HFFc6 (cell line): ENCODE measurements around the gene CCDC8. TPM values are rescaled to one million over a fixed set of nuclear protein-coding genes. Genes with fewer than 3 reads are reported as not detected.
"Not testable (repeated sequence)": the region's sequence is repeated elsewhere in the genome, so short reads cannot be mapped to it uniquely, and the experiment has no call there.

ENCODE experiments used
- DNase-seq: peaks from one replicate; pipeline ENCODE4 v3.0.0-alpha.2; 2018
- H3K27ac Mint-ChIP-seq: 2 replicates; pipeline ENCODE4 v1.8.0; 2020; ENCODE audit warnings: mild to moderate bottlenecking, mixed read lengths
- H3K27me3 Mint-ChIP-seq: 2 replicates; pipeline ENCODE4 v1.8.0; 2021; ENCODE audit warnings: mild to moderate bottlenecking, moderate library complexity, mixed read lengths; ENCODE audit not compliant: insufficient read depth
- H3K36me3 Mint-ChIP-seq: 2 replicates; pipeline ENCODE4 v1.8.0; 2021; ENCODE audit warnings: low read depth, mixed read lengths
- H3K4me1 Mint-ChIP-seq: 2 replicates; pipeline ENCODE4 v1.8.0; 2020; ENCODE audit warnings: low read depth, mixed read lengths
- H3K4me3 Mint-ChIP-seq: 2 replicates; pipeline ENCODE4 v1.8.0; 2020; ENCODE audit warnings: mild to moderate bottlenecking, moderate library complexity, mixed read lengths
- H3K9me3 Mint-ChIP-seq: 2 replicates; pipeline ENCODE4 v1.8.0; 2020; ENCODE audit warnings: mild to moderate bottlenecking, mixed read lengths
- total RNA-seq, 6 experiments: library from RNA; stranded (reverse); fragmentation: NEBNext Ultra II Directional; extraction: Animal tissue kit (Norgen Biotek cat#: 25700); gene quantifications; 2 replicates in 1 of 6; 3 replicates in 5 of 6; pipeline ENCODE4 v1.2.3, GENCODE V29; 2021
- TF ChIP-seq, protein P1 (sequence below): fragments of 200-600 bp; sonication (generic); IDR thresholded peaks from 2 replicates; pipeline ENCODE4 v1.5.0; 2021; ENCODE audit warnings: antibody characterized with exemption, mild to moderate bottlenecking

Gene CCDC8
- total RNA-seq, 6 experiments from 2014 or later = 6.3 to 10.6 (median 10.2) TPM

DNA sequence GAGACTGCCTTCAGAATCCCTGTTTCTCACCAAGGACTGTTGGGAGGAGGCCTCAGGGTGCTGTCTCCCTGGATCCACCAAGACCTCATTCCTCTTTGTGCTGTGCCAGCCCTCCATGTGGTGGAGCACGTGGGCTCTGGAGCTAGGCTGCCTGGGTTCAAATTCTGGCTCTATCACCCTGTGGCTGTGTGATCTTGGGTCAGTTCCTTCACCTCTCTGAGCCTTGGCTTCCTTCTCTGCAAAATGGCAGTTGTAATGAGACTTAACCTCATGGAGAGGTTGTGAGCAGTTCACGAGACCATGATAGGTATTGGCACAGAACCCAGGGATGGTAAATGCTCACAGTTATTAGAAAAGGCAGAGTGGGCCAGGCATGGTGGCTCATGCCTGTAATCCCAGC lies 9.0 kb upstream of the CCDC8 start:
- Mint-ChIP-seq H3K27ac (no peak overlapping the region), H3K36me3 (no peaks in the 10 kb centered on the region), H3K27me3 (peaks cover 27% of the 10 kb centered on the region), H3K4me1 (peaks cover 15% of the 10 kb centered on the region), H3K4me3 (no peak overlapping the region), H3K9me3 (no peaks in the 10 kb centered on the region)
- DNase-seq = no peak
- TF ChIP-seq, protein P1, sequence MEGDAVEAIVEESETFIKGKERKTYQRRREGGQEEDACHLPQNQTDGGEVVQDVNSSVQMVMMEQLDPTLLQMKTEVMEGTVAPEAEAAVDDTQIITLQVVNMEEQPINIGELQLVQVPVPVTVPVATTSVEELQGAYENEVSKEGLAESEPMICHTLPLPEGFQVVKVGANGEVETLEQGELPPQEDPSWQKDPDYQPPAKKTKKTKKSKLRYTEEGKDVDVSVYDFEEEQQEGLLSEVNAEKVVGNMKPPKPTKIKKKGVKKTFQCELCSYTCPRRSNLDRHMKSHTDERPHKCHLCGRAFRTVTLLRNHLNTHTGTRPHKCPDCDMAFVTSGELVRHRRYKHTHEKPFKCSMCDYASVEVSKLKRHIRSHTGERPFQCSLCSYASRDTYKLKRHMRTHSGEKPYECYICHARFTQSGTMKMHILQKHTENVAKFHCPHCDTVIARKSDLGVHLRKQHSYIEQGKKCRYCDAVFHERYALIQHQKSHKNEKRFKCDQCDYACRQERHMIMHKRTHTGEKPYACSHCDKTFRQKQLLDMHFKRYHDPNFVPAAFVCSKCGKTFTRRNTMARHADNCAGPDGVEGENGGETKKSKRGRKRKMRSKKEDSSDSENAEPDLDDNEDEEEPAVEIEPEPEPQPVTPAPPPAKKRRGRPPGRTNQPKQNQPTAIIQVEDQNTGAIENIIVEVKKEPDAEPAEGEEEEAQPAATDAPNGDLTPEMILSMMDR = no peak

DNA sequence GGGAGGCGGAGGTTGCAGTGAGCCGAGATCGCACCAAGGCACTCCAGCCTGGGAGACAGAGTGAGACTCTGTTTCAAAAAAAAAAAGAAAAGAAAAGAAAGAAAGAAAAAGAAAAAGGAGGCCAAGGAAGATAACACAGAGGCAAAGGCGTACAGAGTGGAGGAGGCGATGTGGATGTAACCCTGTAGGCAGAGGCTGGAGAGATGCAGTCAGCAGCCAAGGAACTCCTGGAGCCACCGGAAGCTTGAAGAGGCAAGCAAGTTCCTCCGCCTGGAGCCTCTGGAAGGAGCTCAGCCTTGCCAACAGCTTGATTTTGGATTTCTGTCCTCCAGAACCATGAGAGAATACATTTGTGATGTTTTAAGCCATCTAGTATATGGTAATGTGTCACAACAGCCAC lies 6.7 kb upstream of the CCDC8 start:
- Mint-ChIP-seq H3K27ac (no peak overlapping the region), H3K9me3 (no peaks in the 10 kb centered on the region), H3K27me3 (peaks cover 15% of the 10 kb centered on the region), H3K36me3 (no peaks in the 10 kb centered on the region), H3K4me1 (peaks cover 16% of the 10 kb centered on the region), H3K4me3 (no peak overlapping the region)
- TF ChIP-seq, protein P1 = no peak
- no peak for DNase-seq

DNA sequence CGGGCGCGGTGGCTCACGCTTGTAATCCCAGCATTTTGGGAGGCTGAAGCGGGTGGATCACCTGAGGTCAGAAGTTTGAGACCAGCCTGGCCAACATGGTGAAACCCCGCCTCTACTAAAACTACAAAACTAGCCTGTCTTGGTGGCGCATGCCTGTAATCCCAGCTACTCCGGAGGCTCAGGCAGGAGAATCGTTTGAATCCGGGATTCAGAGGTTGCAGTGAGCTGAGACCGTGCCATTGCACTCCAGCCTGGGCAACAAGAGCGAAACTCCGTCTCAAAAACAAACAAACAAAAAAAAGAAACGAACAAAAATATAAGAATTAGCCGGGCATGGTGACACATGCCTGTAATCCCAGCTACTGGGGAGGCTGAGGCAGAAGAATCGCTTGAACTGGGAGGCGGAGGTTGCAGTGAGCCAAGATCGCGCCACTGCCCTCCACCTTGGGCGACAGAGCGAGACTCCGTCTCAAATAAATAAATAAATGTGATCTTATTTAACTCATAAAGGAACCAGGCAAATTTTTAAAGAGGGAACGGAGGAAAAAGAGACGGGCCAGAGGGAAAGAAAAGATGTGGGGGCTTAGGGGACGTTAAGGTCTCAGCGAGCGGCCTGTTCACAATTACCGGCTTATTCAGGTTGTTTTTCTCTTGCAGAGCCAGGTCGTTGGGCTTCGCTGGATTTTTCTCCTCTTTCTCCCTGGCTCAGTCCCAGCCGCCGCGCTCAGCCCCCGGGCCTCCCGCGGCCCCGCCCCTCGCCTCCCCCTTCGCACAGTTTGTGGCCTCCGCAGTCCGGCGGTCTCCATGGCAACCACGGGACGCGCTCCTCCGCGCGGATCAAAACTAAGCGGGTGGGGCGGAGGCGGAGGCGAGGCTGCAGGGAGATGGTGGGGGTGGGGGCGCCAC lies 2.7 kb upstream of the CCDC8 start:
- H3K36me3 Mint-ChIP-seq = not testable (repeated sequence)

DNA sequence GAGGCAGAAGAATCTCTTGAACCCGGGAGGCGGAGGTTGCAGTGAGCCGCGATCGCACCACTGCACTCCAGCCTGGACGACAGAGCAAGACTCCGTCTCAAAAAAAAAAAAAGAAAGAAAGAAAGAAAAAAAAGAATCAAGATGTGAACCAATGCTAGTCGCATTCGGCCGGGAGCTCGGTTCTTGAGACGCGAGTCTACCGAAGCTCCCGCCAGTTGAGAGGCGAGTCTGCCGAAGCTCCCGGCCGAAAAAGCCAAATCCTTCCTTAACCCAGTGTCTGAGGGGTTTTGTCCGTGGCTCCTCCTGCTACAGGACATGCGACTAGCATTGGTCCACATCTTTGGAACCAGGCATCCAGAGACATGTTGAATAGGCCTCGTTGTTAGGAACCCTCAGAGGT lies 1.5 kb upstream of the CCDC8 start:
- DNase-seq, H3K27ac Mint-ChIP-seq, H3K9me3 Mint-ChIP-seq, H3K36me3 Mint-ChIP-seq, H3K4me3 Mint-ChIP-seq: not testable (repeated sequence)
- H3K4me1 Mint-ChIP-seq = peaks cover 34% of the 10 kb centered on the region
- peaks cover 15% of the 10 kb centered on the region for H3K27me3 Mint-ChIP-seq

More for the DNA sequence above, 2.7 kb upstream of the CCDC8 start:
- Mint-ChIP-seq H3K4me1 (peaks cover 34% of the 10 kb centered on the region), H3K4me3 (peak overlapping the region; percentile 82), H3K27ac (peak overlapping the region; percentile 62), H3K27me3 (peaks cover 19% of the 10 kb centered on the region)
- peak; percentile 76 for DNase-seq
- H3K9me3 Mint-ChIP-seq = not testable (repeated sequence)

DNA sequence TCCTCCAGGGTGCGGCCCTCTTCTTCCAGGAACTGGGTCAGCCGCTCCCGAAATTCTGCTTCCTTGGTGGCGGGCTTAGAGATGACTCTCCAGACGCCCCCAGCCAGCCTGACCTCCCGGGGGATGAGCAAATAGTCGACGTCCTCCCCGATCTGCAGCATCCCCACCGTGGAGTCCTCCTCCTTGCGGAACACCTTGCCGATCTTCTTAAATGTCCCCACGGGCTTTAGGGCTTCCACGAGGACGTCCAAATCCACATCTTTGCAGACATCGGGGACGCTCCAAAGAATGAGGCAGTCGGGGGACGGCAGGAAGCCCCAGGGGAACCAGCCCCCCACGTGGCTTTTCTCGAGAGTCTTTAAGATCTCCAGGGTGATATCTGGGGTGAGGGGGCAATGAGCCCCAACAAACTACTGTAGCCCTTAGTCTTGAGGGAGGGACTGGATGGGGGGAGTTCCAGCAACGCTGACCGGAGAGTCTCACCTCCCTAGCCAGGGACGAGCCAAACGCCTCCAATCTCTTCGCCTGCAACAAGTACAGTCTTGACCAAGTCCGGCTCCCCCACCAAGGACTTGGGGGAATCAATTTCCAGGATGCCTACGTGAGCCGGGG lies 608 bp downstream of the CCDC8 start:
- TF ChIP-seq, protein P1 = no peak
- Mint-ChIP-seq H3K4me3 (peak overlapping the region; percentile 86), H3K27ac (peak overlapping the region; percentile 45), H3K9me3 (no peaks in the 10 kb centered on the region), H3K27me3 (peaks cover 17% of the 10 kb centered on the region), H3K4me1 (peaks cover 47% of the 10 kb centered on the region), H3K36me3 (peaks cover 5% of the 10 kb centered on the region; the same call in 1 of the 2 replicates)
- DNase-seq = no peak

DNA sequence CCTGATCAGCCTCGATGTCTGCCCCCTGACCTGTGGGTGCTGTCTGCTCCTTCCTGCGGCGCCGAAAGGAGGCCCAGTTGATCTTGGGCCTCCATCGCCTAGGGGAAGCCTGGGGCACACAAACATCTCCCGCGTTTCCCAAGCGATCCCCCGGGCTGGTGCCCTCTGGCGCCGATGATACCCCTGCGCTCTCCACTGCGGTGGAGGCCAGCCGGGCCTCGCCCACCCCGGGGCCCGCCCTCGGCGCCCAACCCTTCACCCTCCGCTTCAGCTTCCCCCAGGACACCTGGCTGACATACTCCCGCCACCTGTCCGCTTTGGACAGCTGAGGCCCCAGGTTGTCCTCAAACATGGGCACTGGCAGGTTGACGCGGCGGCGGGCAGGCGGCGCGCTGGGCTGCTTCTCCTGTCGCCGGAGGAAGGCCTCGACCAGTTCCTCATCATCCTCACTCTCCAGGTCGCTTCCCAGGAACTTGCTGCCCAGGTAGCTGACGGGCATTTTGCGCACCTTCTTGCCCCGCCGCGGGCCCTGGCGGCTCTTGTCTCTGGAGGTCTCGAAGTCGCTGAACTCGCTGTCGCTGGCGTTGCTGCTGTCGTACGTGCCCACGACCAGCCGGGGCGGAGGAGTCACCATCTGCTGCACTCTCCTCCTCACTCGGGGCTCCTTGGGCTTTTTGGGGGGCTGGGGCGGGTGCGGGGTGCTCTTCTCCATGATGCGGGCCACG lies 1.3 kb downstream of the CCDC8 start:
- H3K36me3 Mint-ChIP-seq = peaks cover 5% of the 10 kb centered on the region; the same call in 1 of the 2 replicates
- no peak for DNase-seq
- peaks cover 19% of the 10 kb centered on the region for H3K27me3 Mint-ChIP-seq
- H3K27ac Mint-ChIP-seq = peak overlapping the region; percentile 45; the same call in 1 of the 2 replicates
- TF ChIP-seq, protein P1 = no peak; the same call in 1 of the 2 replicates
- H3K9me3 Mint-ChIP-seq = no peaks in the 10 kb centered on the region
- peaks cover 48% of the 10 kb centered on the region for H3K4me1 Mint-ChIP-seq
- H3K4me3 Mint-ChIP-seq = peak overlapping the region; percentile 86
